KMS-11 (cell line): ENCODE data around the gene SEMA4C.

ENCODE experiments used
- H2AFZ ChIP-seq: fragments of 200-600 bp; sonication (generic); 2 replicates; pipeline ENCODE4 v1.6.1; 2016; ENCODE audit warnings: antibody characterized with exemption, mixed run types, low read depth
- H3K27ac ChIP-seq: fragments of 200-600 bp; sonication (generic); 2 replicates; pipeline ENCODE4 v1.6.1; 2016; ENCODE audit warnings: mild to moderate bottlenecking, mixed run types
- H3K27me3 ChIP-seq: fragments of 200-600 bp; sonication (generic); 2 replicates; pipeline ENCODE4 v1.6.1; 2017; ENCODE audit warnings: mild to moderate bottlenecking, low read depth, mixed run types, moderate library complexity; ENCODE audit not compliant: insufficient read depth
- H3K36me3 ChIP-seq: fragments of 200-600 bp; sonication (generic); 2 replicates; pipeline ENCODE4 v1.6.1; 2017; ENCODE audit warnings: mild to moderate bottlenecking, mixed run types; ENCODE audit not compliant: insufficient read depth
- H3K4me1 ChIP-seq: fragments of 200-600 bp; sonication (generic); 2 replicates; pipeline ENCODE4 v1.6.1; 2016; ENCODE audit warnings: mild to moderate bottlenecking, low read depth, mixed run types; ENCODE audit not compliant: poor library complexity, severe bottlenecking
- H3K4me2 ChIP-seq: fragments of 200-600 bp; sonication (generic); 2 replicates; pipeline ENCODE4 v1.7.0; 2016; ENCODE audit warnings: mild to moderate bottlenecking, mixed run types
- H3K4me3 ChIP-seq: fragments of 200-600 bp; sonication (generic); IDR thresholded peaks from 2 replicates; pipeline ENCODE4 v1.6.1; 2017; ENCODE audit warnings: low read depth, low read length, mixed read lengths; ENCODE audit not compliant: insufficient read depth
- H3K79me2 ChIP-seq: fragments of 200-600 bp; sonication (generic); 2 replicates; pipeline ENCODE4 v1.6.1; 2016; ENCODE audit warnings: low read depth, mixed run types; ENCODE audit not compliant: insufficient read depth
- H3K9ac ChIP-seq: fragments of 200-600 bp; sonication (generic); 2 replicates; pipeline ENCODE4 v1.6.1; 2016; ENCODE audit warnings: mild to moderate bottlenecking, mixed run types
- H4K20me1 ChIP-seq: fragments of 200-600 bp; sonication (generic); 2 replicates; pipeline ENCODE4 v1.6.1; 2016; ENCODE audit warnings: mild to moderate bottlenecking, mixed run types; ENCODE audit not compliant: insufficient read depth
- TF ChIP-seq, protein P1 (sequence below): fragments of 200-600 bp; sonication (generic); conservative IDR thresholded peaks from 2 replicates; pipeline ENCODE4 v1.6.1; 2017; ENCODE audit warnings: low read depth, mild to moderate bottlenecking, antibody characterized with exemption, low read length, moderate library complexity, mixed read lengths

SEMA4C gene

DNA sequence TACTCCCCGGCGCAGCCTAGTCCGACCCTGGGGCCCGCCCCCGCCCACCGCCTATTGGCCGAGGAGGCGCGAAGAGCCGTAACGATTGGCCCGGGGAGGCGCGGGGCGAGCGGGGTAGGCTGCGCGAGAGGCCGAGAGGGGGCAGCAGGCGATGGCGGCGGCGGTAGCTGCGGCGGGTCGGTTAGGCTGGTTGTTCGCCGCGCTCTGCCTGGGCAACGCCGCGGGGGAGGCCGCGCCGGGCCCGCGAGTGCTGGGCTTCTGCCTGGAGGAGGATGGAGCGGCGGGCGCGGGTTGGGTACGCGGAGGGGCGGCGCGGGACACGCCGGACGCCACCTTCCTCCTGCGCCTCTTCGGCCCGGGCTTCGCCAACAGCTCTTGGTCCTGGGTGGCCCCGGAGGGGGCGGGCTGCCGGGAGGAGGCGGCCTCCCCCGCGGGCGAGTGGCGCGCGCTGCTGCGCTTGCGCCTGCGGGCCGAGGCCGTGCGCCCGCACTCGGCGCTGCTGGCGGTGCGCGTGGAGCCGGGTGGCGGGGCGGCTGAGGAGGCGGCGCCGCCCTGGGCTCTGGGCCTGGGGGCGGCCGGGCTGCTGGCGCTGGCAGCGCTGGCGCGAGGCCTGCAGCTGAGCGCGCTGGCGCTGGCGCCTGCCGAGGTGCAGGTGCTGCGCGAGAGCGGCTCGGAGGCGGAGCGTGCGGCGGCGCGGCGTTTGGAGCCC, 53.6 kb downstream of the SEMA4C start, which contains the start of gene CNNM3:
Gene CNNM3 (plus strand): TSS at position 142 of the 709 bp plus-strand sequence. CDS start 10 bp downstream, at position 152.
- H3K27me3 ChIP-seq = no peaks in the 10 kb centered on the region
- H3K4me2 ChIP-seq = peak within 1 kb of the TSS; percentile 96
- TF ChIP-seq, protein P1, sequence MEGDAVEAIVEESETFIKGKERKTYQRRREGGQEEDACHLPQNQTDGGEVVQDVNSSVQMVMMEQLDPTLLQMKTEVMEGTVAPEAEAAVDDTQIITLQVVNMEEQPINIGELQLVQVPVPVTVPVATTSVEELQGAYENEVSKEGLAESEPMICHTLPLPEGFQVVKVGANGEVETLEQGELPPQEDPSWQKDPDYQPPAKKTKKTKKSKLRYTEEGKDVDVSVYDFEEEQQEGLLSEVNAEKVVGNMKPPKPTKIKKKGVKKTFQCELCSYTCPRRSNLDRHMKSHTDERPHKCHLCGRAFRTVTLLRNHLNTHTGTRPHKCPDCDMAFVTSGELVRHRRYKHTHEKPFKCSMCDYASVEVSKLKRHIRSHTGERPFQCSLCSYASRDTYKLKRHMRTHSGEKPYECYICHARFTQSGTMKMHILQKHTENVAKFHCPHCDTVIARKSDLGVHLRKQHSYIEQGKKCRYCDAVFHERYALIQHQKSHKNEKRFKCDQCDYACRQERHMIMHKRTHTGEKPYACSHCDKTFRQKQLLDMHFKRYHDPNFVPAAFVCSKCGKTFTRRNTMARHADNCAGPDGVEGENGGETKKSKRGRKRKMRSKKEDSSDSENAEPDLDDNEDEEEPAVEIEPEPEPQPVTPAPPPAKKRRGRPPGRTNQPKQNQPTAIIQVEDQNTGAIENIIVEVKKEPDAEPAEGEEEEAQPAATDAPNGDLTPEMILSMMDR = peak; percentile 51
- peaks cover 43% of the 10 kb centered on the region for H3K79me2 ChIP-seq
- peak within 1 kb of the TSS; percentile 84 for H3K4me3 ChIP-seq
- H2AFZ ChIP-seq = peak within 1 kb of the TSS; percentile 83
- H3K36me3 ChIP-seq = no peaks in the 10 kb centered on the region
- peak within 1 kb of the TSS; percentile 57; the same call in 1 of the 2 replicates for H3K9ac ChIP-seq
- H4K20me1 ChIP-seq = no peaks in the 10 kb centered on the region
- H3K27ac ChIP-seq = peak within 1 kb of the TSS; percentile 71
- H3K4me1 ChIP-seq = peaks cover 22% of the 10 kb centered on the region

DNA sequence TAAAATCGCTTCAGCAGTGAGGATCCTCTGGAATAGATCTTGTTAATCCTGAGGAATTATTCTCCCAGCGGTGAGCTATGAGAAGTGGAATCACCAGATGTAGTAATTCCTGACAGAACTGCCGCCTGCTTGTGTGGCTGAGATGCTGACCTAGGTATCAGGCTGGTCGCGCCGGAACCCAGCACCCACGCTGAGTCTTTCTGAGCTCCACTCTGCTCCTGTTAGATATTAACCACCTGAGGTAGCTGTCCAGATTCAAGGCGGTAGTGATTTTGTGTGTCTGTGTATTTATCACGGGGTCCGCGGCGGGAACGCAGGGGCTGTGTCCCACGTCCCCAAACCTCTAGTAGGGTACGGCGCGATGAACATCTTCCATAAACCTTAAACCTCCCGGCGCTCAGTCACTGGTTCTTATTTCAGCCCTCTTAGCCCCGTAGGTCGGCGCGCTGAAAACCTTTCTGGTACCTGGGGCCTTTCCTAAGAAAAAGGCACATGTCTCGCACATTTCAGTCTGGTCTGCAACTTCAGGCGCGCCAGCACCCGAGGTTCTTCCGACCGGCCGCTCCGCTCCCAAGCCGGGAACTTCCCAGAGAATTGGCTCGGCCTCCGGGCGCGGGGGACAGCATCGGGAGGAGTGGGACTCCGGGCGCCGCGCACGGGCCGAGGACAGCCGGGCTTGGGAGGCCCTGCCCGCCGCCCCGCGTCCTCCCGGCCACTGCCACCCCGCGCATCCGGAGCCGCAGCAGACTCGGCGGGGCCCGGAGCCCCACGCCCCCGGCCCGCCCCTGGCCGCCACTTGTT, 54.4 kb downstream of the SEMA4C start:
- H3K4me3 ChIP-seq = peak overlapping the region; percentile 84
- H3K4me1 ChIP-seq = peaks cover 22% of the 10 kb centered on the region
- H4K20me1 ChIP-seq = no peaks in the 10 kb centered on the region
- H3K36me3 ChIP-seq = no peaks in the 10 kb centered on the region
- H3K9ac ChIP-seq = peak overlapping the region; percentile 57; the same call in 1 of the 2 replicates
- H2AFZ ChIP-seq = peak overlapping the region; percentile 83
- H3K27ac ChIP-seq = peak overlapping the region; percentile 71
- H3K27me3 ChIP-seq = no peaks in the 10 kb centered on the region
- peaks cover 36% of the 10 kb centered on the region for H3K79me2 ChIP-seq
- TF ChIP-seq, protein P1 = no peak
- peak overlapping the region; percentile 87 for H3K4me2 ChIP-seq

- Histone ChIP-seq H3K4me2 (no peak overlapping the region), H3K4me1 (peaks cover 14% of the 10 kb centered on the region), H3K79me2 (peaks cover 17% of the 10 kb centered on the region), H3K27me3 (no peaks in the 10 kb centered on the region), H3K27ac (no peak overlapping the region), H3K4me3 (no peak overlapping the region), H3K36me3 (no peaks in the 10 kb centered on the region), H2AFZ (no peak overlapping the region), H3K9ac (no peak overlapping the region), H4K20me1 (no peaks in the 10 kb centered on the region)
- TF ChIP-seq, protein P1 = no peak
Observed at GRCh38 chr2:96813656-96814055, 56.2 kb downstream of the SEMA4C start.

GRCh38 chr2:96811917-96812316, 58.0 kb downstream of the SEMA4C start:
- TF ChIP-seq, protein P1 = no peak
- Histone ChIP-seq H2AFZ (no peak overlapping the region), H3K9ac (no peak overlapping the region), H3K79me2 (no peaks in the 10 kb centered on the region), H3K4me3 (no peak overlapping the region), H3K27ac (no peak overlapping the region), H4K20me1 (no peaks in the 10 kb centered on the region), H3K4me2 (no peak overlapping the region), H3K36me3 (no peaks in the 10 kb centered on the region), H3K4me1 (no peaks in the 10 kb centered on the region), H3K27me3 (no peaks in the 10 kb centered on the region)
